Neural crest cell (in vitro differentiated cells): ENCODE measurements around the gene SFT2D1. TPM values are rescaled to one million over a fixed set of nuclear protein-coding genes. Genes with fewer than 3 reads are reported as not detected.

Experiments used
- DNase-seq: peaks from one replicate; pipeline ENCODE4 v3.0.0; 2021; ENCODE audit warnings: low read depth, mixed read lengths, low spot score
- H3K27ac Mint-ChIP-seq: one replicate; pipeline ENCODE4 v1.8.0; 2021; ENCODE audit warnings: mild to moderate bottlenecking, mixed read lengths; ENCODE audit not compliant: unreplicated experiment
- H3K27me3 Mint-ChIP-seq: 2 replicates; pipeline ENCODE4 v1.8.0; 2021; ENCODE audit warnings: low read depth, mild to moderate bottlenecking, mixed read lengths
- H3K36me3 Mint-ChIP-seq: 2 replicates; pipeline ENCODE4 v1.8.0; 2021; ENCODE audit warnings: low read depth, mild to moderate bottlenecking, mixed read lengths
- H3K4me1 Mint-ChIP-seq: 2 replicates; pipeline ENCODE4 v1.8.0; 2021; ENCODE audit warnings: mixed read lengths
- H3K4me3 Mint-ChIP-seq: one replicate; pipeline ENCODE4 v1.8.0; 2021; ENCODE audit warnings: mild to moderate bottlenecking, mixed read lengths
- H3K9me3 Mint-ChIP-seq: 2 replicates; pipeline ENCODE4 v1.8.0; 2021; ENCODE audit warnings: mixed read lengths
- total RNA-seq: library from RNA; stranded (reverse); gene quantifications from 2 replicates; pipeline ENCODE4 v1.2.1, GENCODE V29; 2021
- TF ChIP-seq, protein P1 (sequence below): fragments of 200-600 bp; sonication (generic); conservative IDR thresholded peaks from 2 replicates; pipeline ENCODE4 v1.5.0; 2021; ENCODE audit warnings: antibody characterized with exemption, mild to moderate bottlenecking

The SFT2D1 gene
- total RNA-seq, 1 donor from 2014 or later: 30.4 TPM

GRCh38 chr6:166361077-166361429 is 18.7 kb upstream of the SFT2D1 start:
- Mint-ChIP-seq H3K27ac (no peak overlapping the region), H3K27me3 (no peaks in the 10 kb centered on the region), H3K4me1 (peaks cover 33% of the 10 kb centered on the region), H3K9me3 (peaks cover 6% of the 10 kb centered on the region), H3K36me3 (peaks cover 4% of the 10 kb centered on the region), H3K4me3 (no peak overlapping the region)
- DNase-seq: no peak
- TF ChIP-seq, protein P1, sequence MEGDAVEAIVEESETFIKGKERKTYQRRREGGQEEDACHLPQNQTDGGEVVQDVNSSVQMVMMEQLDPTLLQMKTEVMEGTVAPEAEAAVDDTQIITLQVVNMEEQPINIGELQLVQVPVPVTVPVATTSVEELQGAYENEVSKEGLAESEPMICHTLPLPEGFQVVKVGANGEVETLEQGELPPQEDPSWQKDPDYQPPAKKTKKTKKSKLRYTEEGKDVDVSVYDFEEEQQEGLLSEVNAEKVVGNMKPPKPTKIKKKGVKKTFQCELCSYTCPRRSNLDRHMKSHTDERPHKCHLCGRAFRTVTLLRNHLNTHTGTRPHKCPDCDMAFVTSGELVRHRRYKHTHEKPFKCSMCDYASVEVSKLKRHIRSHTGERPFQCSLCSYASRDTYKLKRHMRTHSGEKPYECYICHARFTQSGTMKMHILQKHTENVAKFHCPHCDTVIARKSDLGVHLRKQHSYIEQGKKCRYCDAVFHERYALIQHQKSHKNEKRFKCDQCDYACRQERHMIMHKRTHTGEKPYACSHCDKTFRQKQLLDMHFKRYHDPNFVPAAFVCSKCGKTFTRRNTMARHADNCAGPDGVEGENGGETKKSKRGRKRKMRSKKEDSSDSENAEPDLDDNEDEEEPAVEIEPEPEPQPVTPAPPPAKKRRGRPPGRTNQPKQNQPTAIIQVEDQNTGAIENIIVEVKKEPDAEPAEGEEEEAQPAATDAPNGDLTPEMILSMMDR: no peak

DNA sequence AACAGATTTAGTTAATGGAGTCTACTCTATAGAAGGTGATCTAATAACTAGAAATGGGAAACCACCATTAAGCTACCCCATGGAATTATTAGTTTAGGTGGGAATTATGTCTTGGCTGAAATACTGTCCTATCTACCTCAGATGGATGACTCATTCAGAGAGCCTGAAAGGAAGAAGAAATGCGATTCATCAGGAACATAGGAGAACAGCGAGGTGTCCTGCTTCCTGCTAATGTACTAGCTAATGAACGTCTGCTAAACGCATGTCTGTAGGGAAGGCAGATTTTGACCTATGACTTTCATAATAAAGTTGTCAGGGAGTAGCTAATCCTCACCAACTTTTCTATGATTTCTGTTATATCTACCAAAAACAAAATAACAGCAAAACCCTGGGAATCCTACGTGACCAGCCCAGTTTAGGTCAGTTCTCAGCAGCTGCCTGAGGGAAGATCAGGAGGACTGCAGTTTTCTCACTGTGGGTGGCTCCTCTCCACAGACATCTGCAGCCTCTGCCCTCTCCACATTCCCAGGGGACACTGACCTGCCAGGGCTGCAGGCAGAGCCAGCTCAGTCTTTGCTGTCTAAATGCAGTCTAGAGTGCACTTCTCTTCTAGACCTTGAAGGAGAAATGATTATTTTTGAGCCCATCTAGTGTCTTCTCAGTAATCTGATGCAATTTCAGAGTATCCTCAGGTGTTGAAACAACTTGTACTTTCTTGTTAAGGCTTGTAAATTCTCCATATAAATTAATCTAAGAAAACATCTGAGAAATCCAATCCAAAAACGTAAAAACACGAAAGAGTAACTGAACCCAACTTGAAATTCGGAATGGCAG is 18.1 kb upstream of the SFT2D1 start:
- TF ChIP-seq, protein P1: no peak
- Mint-ChIP-seq H3K27ac (no peak overlapping the region), H3K4me3 (no peak overlapping the region), H3K4me1 (peaks cover 27% of the 10 kb centered on the region), H3K9me3 (peaks cover 6% of the 10 kb centered on the region), H3K36me3 (peaks cover 4% of the 10 kb centered on the region), H3K27me3 (peaks cover 2% of the 10 kb centered on the region)
- DNase-seq: no peak

DNA sequence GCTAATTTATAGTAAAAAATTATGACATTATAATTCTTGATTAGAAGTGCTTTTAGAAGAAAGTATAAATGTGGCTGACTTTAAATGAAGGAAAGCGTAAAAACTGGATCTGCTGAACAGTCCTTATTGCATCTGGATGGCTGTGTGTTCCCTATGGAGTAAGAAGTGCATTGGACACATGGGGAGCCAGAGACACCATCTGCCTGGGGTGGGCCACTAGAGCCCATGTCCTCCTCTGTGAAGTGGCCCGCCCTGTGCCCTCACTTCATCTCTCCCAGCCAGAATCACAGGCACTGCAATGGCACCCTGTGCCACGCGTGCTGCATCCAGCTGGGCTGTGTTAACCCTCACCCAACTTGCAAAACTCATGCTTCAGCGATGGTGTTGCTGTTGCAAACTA is 13.2 kb upstream of the SFT2D1 start:
- Mint-ChIP-seq H3K27me3 (peaks cover 5% of the 10 kb centered on the region), H3K27ac (no peak overlapping the region)

GRCh38 chr6:166354965-166355364 is 12.6 kb upstream of the SFT2D1 start:
- DNase-seq: no peak
- Mint-ChIP-seq H3K27ac (no peak overlapping the region), H3K4me1 (peaks cover 22% of the 10 kb centered on the region), H3K4me3 (no peak overlapping the region), H3K36me3 (peaks cover 15% of the 10 kb centered on the region), H3K9me3 (peaks cover 12% of the 10 kb centered on the region), H3K27me3 (peaks cover 5% of the 10 kb centered on the region)
- TF ChIP-seq, protein P1: no peak

More for the DNA sequence above, 13.2 kb upstream of the SFT2D1 start:
- DNase-seq: no peak
- TF ChIP-seq, protein P1: no peak
- Mint-ChIP-seq H3K4me1 (peaks cover 28% of the 10 kb centered on the region), H3K9me3 (peaks cover 12% of the 10 kb centered on the region), H3K4me3 (no peak overlapping the region), H3K36me3 (peaks cover 15% of the 10 kb centered on the region)

DNA sequence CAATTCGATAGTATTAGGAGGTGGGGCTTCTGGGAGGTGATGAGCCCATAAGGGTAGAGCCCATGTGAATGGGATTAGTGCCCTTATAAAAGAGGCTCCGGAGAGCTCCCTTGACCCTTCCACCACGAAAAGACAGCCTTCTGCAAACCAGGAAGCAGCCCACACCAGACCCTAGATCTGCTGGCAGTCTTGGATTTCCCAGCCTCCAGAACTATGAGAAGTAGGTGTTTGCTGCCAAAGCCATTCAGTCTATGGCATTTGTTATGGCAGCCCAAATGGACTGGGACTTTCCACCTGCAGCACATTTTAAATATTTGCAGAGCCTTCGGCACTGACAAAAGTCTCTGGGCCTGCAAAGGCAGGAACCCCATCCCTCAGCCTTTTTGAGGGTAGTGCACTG is 11.8 kb upstream of the SFT2D1 start:
- Mint-ChIP-seq H3K27ac (no peak overlapping the region), H3K4me3 (no peak overlapping the region), H3K27me3 (peaks cover 5% of the 10 kb centered on the region), H3K4me1 (peaks cover 22% of the 10 kb centered on the region), H3K9me3 (peaks cover 10% of the 10 kb centered on the region), H3K36me3 (peaks cover 13% of the 10 kb centered on the region)
- TF ChIP-seq, protein P1: no peak
- no peak for DNase-seq
